ENCODE results near the gene TAOK3.
"Not testable (repeated sequence)": the region's sequence is repeated elsewhere in the genome, so short reads cannot be mapped to it uniquely, and the experiment has no call there.

Gene TAOK3
- total RNA-seq, result 55.8 to 95.0 reads per million in 2 donors

DNA sequence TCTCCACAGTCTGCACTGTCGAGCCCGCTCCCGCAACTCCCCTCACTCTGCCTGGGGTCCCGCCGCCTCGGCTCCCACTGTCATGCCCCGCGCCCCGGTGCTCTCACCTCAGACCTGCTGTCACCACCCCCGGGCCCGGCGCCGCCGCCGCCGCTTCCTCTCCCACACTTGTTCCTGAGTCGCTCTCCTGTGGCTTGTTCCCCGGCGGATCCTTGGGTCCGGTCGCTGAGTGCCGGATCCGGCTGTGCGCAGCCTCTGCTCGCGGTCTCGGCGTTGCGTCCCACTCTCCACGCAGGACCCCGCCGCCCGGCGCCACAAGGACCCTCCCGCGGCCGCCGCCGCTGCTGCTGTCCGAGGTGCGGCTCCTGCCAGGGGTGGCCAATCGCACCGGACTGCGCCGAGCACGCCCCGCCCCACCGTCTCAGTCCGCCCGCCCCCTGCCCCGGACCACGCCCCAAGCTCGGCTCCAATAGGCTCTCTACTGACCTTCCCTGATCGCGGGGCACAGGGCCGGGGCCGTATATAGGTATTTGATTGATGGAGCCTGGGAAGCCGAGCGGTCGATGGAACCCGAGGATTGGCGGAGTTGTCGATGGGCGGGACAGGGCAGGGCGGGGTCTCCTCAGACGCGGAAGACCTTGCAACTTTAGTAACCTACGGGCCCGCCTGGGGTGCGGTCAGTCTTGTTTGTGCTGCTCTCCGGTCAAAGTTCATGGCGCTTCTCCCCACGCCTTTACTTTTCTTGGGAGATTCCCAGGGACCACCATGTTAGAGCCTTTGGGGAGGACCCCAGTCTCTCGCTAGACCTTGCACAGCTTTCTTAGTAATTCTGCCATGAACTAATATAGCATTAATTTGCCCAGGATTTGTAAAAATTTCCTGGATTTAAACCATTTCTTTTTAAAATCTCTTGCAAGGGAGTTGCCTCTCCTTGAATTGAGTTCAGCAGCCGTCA, at the start of gene TAOK3:
Gene TAOK3 (minus strand): TSS at position 367 of the 955 bp plus-strand sequence. CDS start 117,340 bp downstream, outside the sequence.
- DNase-seq, result peak; percentile 94 to 99 (median 95)

DNA sequence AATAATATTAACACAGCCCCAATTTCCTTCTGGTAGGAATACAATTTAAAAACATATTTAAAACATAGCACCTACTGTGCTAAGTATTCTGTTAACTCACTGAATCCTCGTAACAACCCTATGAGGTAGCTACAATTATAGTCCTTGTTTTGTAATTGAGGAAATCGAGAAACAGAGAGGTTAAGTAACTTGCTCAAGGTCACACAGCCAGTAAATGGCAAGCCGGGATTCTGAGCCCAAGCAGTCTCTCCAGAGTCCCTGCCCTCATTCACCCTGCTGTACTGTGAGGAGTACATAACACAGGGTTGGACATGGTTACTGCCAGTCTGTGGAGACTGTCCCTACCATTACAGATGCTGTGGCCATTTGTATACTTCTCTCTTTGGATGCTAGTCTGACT, 48.0 kb upstream of the TAOK3 start:
- DNase-seq, result no peak

DNA sequence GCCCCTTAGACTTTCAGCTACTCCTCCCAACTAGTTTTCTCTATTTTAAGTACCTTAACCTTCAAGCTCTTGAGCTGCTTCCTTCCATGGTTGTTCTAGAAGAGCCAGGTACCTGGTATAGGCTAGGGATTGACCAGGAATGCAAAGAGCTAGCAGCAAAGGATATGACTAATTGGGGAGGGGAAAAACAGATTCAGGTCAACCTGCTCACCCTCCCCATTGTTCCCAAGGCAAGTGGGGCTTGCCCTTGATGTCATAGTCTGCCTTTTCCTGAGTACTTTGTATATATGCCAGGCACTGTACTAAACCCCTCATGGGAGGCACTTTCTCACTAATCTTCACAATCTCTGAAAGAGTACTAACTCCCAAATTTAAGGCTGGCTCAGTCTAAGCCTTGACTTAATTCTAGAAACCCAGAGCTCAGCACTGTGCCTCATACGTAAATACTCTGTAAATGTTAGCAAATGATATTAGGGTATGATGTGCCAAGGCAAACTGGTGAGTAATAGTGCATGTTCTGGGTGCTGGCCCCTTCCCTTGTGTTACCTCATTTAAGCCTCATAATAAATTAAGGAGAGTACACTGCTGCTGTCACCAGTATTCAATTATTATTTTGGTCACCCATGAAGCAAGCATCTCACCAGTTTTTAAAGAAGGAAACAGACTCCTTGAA, 45.8 kb upstream of the TAOK3 start:
- DNase-seq, result no peak

DNA sequence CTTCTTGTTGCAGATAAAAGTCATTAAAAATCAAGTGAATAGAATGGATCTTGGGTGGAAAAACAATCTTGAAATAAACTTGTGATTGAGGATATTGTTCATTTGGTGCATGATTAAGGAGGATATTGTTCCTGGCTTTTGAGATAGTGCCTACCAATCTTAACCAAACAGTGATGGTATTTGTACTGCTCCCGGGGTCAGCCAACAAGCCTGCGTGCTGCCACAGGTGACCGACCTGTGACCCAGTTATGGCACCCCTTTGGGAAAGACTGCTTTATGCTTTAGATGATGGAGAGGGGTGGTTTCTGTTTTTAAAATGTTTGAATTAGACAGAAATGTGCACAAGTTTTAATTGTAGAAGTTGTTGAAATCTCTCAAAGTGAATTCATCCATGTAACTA, 45.2 kb upstream of the TAOK3 start:
- DNase-seq, result no peak

DNA sequence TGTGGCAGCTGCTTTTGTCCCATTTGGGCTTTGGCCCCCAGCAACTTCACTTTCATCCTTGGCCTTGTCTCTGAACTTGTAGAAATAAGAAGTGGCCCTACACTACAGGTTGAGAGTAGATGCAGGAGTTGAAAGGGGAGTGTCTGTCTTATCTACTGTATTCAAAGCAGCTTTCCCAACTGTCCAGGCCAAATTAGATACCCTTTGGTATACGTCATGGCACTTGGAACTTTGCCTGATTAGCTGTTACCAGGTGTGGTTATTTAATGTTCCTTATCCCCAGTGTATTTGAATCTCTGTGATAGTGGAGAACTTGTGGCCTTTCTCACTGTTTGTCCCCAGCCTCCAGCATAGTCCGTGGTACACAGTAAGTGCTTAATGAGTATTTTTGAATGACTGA, 37.1 kb upstream of the TAOK3 start:
- no peak for DNase-seq

DNA sequence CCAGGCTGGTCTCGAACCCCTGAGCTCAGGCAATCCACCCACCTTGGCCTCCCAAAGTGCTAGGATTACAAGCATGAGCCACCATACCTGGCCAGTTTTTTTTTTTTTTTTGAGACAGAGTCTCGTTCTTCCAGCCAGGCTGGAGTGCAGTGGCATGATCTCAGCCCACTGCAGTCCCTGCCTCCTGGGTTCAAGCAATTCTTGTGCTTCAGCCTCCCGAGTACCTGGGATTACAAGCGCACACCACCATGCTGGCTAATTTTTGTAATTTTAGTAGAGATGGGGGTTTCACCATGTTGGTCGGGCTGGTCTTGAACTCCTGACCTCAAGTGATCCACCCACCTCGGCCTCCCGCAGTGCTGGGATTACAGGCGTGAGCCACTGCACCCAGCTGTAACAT, 35.5 kb upstream of the TAOK3 start:
- not testable (repeated sequence) for DNase-seq

DNA sequence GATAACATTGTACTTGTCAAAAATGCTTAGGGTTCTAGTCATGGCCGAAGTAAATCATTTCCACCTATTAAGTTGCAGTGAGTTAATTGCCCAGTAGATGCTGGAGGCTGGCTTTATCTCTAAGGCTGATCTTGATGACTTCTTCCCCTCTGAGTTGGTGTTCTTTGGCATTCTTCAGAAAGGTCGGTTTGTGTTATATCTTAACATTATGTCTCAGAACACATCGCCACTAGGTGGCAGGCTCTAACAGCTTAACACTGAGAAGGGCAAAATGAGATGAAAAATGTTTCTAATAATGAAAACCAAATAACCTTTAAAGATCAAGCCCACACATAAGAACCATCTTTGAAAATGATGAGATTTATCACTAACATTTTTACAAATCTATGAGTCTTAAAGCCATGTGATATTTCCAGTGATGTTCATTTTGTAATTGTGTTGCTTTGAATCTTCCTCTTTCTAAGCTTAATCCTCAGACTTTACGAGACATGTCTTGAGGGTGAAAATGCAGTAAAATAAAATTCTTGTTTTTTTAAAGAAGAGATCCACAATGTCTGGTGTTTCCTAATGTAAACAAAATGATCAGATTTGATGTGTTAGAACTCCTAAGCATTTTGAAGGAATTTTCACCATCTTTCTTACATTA, 32.3 kb upstream of the TAOK3 start:
- peak in 3 of 5 experiments; percentile 29 to 65 (median 45) for DNase-seq

DNA sequence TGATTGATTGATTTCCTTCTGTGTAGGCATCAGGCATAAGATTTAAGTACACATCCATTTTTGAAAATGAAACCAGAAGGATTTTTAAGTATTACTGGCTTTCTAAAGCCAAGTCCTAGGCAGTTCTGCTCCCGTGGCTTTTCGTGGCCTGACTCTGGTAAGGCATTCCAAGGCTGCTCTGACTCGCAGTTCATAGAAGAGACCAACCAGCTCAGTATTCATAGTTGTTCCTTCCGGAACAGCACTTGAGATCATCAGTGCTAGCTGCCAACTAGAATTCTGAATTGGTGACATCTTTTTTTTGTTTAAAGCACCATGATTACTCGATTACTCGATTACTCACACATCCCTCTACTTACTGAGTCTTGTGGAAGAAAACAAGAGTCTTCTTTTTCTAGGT, 29.5 kb upstream of the TAOK3 start:
- no peak for DNase-seq

DNA sequence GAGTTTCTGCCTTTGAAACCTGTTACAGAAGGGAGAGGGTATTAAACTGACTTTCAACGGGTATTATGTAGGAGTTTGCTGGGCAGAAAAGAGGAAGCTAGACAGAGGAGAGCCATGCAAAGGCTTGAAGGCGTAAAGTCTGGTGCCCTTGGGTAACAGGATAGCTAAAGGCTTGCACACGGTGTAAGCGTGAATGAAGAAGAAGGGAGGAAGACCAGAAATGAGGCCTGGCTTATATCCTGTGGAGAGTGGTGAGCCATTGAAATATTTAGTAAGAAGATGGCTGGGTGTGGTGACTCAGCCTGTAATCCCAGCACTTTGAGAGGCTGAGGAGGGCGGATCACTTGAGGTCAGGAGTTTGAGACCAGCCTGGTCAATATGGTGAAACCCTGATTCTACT, 26.2 kb upstream of the TAOK3 start:
- no peak for DNase-seq

DNA sequence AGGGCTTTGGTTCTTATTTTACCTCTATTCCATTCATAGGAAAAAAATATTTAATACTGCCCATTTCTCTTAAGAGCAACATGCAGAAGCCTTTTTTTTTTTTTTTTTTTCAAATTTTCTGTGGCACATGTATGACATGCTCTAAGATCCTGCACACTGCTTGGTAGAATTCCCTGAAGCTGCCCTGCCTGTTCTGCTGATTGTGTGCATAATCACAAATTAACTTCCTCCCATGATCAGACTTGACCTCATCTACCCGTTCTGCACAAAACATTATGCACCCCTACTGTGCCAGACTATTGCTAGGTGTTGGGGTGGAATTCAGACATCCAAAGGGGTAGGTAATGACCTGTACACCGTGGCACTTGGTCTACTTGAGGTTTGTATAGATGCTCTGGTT, 25.8 kb upstream of the TAOK3 start:
- DNase-seq, result no peak

DNA sequence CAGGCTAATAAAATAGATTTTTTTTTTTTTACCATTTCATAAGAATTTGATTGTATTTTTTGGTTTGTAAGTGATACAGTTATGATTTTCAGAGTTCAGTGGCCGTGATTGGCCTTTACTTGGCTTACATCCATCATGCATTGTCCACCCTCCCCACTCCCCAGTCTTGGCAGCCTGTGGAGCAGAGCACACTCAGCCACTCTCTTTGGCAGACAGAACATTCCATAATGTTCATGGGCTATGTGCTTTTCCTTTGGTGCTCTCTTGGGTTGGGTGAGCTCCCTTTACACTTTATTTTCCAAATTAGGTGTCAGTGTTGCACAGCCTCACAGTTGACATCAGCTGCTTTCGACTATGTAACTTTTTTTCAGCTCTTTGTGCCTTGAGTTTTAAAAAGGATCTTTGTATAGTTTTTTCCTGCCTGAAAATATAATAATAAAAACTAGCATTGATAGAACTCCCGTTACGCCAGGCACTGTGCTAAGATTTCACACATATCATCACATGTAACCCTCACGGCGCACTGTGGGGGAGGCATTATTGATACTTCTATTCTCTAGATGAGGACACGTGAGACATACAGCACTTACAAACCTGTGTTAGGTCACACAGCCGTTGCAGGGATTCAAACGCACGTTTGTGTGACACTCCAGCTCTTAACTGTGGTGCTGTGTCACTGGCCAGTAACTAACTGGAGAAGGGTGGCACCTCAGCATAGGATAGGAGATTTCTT, 25.2 kb upstream of the TAOK3 start:
- DNase-seq, result no peak

DNA sequence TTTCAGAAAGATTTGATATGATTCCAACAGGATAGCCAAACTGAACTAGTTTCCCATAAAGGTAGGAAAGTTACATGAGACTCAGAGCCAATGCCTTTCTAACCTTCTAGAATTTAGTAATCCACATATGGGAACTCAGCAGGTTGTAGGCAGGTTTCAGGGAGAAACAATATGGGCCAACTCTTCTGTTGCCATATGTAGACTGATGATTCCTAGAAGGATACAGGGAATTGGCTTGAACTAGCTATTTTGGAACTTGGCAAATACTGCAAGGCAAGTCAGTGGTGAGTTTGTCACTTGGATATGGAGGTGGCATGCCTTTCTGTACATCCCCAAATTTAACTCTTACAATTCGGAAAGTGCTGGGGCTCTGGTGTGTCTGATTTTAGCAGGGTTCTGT, 19.1 kb upstream of the TAOK3 start:
- DNase-seq, result no peak

DNA sequence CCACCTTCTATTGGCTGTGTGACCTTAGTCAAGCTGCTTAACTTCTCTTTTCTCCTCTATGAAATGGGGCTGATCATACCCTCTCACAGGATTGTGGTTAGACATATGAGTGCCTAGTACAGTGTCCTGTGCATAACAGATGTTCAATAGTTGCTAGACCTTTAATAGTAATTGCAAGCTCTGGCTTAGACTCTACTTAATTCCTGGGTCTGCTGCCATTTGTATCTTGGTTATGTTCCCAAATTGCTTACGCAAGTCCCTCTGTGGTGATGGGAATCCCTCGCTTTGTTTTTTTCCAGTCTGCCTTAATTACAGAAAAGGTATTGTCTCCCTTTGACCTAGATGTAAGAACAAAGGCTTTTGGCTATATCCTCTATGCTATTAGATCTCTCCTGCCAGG, 18.7 kb upstream of the TAOK3 start:
- no peak for DNase-seq

DNA sequence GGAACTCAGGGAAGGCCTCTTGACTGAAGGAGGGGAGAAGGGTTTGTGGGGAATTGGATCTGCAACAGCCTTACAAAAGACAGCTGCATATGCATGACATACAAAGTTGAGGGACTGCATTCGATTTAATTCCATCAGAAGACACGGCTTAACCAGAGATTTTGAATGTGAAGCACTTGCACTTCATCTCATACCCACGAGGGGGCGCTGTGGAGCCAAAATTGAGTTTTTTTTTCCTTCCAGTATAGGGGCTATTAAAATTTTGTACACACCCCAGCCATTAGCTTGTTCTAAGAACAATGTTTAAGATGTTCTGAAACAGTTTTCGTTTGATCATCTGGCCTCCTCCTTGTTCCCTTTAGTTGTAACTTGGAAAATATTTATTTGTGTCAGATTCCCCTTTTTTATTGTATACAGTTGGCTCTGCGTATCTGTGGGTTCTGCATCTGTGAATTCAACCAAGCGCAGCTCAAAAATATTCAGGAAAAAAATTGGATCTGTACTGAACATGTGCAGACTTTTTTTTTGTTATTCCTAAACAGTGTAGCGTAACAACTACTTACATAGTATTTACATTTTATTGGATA, 5.3 kb upstream of the TAOK3 start:
- peak; percentile 53 to 72 (median 61) for DNase-seq

DNA sequence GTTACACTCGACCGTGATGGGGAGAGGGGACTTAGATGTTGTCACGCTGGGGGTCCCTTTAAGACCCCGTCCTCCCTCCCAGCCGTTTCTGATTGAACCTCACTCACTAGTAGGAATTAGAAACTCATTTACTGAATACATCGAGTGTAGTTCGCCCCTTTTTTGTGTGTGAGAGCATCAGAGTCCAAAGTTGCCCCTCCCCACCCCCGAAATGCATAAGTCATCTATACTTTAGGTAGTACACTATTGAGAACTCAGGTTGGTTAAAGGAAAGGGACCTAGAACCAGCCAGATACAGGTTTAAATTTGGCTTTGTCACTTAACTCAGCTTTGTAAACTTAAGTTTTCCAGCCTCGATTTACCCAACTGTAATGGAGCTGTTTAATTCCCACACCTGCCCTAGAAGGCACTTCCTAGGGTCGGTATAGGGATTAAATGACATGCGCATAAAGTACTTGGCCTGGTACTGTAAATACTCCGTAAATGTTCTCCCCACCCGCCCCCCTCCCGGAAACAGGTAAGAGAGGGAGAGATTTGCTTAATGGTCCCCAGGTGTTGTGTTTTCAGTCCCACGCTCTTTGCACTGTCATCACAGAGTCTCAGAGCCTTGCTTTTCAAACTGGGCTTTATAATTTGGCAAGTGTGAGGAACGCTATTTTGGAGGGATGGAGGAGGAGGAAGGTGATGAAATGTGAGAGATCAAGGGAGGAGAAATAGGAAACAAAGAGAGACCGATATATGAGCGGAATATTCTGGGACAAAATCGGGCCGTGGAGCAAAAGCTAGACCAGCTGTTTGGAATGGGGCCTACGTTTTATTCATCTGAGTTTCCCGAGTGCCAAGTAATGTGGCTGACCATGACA, 4.5 kb upstream of the TAOK3 start:
- DNase-seq, result no peak

DNA sequence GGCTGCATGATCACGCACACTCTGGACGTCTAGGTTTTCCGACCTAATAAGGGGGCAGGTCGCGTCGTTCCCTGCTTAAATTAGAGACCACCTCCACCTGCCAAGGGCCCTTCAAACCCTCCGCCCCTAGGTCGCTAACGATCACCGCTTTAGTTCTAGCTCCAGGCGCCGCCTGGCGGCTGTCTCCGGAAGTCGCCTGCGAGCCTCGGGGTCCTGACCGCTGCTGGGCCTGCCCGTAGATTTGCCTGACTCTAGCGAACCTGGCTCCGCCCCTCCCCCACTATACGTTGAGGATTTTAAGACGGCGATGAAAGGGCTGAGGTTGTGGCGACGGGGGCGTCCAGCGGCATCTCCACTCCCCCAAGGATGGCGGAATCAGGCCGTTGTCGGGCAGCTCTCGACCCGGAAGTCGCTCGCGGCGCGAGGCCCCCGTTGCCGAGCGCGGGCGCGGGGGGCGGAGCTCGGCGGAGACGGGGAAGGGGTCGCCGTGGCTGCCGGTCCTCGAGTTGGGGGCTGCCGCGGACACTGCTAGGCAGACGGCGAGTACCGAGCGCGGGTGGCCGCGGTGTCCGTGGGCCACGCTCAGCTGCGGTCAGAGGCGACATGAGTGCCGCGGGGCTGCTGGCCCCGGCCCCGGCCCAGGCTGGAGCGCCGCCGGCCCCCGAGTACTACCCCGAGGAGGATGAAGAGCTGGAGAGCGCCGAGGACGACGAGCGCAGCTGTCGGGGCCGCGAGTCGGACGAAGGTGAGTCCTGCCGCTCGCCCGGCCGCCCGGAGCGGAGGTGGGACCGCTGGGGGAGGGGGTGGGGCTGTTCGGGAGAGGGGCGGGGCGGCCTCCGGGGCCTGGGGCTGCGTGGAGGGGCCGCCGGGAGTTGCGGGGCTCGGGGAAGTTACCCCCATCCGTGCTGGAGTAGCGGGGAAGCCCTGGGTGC, 3.6 kb upstream of the TAOK3 start, which contains the start of gene SUDS3:
Gene SUDS3 (plus strand): TSS at position 467 of the 932 bp plus-strand sequence. CDS start 137 bp downstream, at position 604.
- peak; percentile 84 to 93 (median 86) for DNase-seq

DNA sequence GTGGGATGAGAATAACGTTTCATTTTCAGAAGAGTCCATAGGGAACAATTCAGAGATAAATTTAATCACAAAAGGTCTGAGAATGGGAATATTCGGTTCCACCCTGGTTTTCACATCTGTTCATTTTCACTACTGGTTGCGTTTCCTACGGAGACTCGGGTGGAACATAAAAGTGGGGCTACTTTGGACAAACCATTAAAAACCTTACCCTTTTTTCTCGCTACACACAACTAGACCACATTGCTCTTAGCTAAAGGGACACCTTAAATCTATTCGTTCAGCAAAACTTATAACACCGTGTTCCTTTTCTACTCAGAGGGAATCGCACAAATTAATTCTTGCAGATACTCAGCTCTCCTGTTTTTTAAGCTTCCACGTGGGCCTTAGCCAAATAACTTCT, 2.6 kb upstream of the TAOK3 start:
- no peak for DNase-seq

DNA sequence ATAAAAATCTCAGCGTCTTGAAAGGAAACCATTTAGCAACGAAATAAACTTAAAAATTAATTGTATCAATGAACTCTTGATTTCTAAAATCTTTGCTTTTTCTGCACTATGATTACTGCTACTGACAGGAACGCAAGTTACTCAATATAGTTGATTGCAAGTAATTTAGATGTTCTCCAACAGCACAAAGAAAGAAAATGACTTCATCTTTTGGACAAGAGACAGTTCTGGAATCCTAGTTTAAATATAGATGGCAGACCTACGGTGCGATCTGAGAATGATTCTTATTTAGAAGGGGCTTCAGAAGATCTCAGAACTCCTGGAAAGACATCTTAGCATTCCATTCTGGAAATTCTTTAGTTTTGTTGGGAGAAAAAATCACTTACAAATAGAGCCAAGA, 2.2 kb upstream of the TAOK3 start:
- no peak for DNase-seq

DNA sequence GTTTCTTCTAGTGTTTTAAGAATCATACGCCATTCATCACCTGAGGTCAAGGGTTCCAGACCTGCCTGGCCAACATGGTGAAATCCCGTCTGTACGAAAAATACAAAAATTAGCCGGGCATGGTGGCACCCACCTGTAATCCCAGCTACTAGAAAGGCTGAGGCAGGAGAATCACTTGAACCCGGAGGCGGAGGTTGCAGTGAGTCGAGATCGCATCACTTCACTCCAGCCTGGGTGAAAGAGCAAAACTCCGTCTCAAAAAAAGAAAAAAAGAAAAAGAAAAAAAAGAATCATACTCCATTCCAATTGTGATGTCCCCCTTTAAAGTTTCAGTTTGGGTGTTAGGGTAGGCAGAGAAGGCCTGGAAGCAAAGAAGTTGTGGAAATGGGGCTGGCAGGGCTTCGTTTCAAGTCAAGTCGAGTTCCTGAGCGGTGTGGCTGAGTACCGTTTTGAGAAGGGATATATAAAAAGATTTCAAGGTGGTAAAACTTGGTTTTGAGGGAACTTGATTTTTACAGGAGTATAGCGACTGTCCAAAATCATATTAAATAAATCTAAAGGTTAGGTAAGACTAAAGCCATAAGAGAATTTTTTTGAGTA, 1.5 kb upstream of the TAOK3 start:
- no peak for DNase-seq

DNA sequence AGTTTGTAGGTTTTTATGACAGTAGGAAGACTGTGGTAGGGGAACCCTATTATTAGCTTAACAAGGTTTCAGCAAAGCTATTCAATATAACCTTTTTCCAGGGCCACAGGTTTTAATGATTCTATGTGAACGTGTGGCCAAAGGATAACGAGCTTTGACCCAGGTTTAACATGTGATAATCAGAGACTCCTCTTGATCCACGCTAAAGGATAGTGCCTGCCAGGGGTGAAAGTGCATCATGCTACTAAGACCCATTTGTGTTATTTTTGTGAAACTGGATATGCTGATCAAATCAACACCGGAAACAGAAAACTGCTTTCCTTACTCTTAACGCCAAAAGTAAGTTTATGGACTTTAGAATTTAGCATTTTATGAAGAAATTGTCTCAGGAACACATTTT, 909 bp upstream of the TAOK3 start:
- DNase-seq, result no peak
